Head of caudate nucleus (tissue), 42 donors: ENCODE results near the gene RANGRF.

ENCODE experiments used
- DNase-seq, 42 donors: peaks; one replicate each; pipeline versions ENCODE4 v3.0.0 to v3.0.0-alpha.2; 2020 to 2021; ENCODE audit warnings: mixed read lengths in 7 of 42
- intact Hi-C: fragments of 100-400 bp; cut with DNase I; formaldehyde crosslinking; loops from one replicate; pipeline ENCODE4 v1.15.0; 2022

The RANGRF gene

GRCh38 chr17:8268550-8269298, 19.7 kb upstream of the RANGRF start:
- DNase-seq: no peak
- intact Hi-C loops: no loop called here

- no peak for DNase-seq
- intact Hi-C loops: no loop called here
Observed at GRCh38 chr17:8272421-8272820, 16.0 kb upstream of the RANGRF start.

- intact Hi-C loops: no loop called here
- no peak for DNase-seq
Observed at GRCh38 chr17:8273884-8274444, 14.5 kb upstream of the RANGRF start.

GRCh38 chr17:8274816-8275215, 13.7 kb upstream of the RANGRF start:
- no peak for DNase-seq
- intact Hi-C loops: no loop called here

- intact Hi-C loops: no loop called here
- no peak for DNase-seq
Observed at GRCh38 chr17:8275421-8276290, 12.8 kb upstream of the RANGRF start.

GRCh38 chr17:8277317-8277716, 11.2 kb upstream of the RANGRF start:
- DNase-seq: no peak
- intact Hi-C loops: no loop called here

GRCh38 chr17:8282345-8282744, 6.1 kb upstream of the RANGRF start:
- no peak for DNase-seq
- intact Hi-C loops: no loop called here

- no peak for DNase-seq
- intact Hi-C loops: no loop called here
Observed at GRCh38 chr17:8283356-8283755, 5.1 kb upstream of the RANGRF start.

GRCh38 chr17:8284126-8284525, 4.3 kb upstream of the RANGRF start:
- intact Hi-C loops: no loop called here
- no peak for DNase-seq

GRCh38 chr17:8285270-8286181, 2.9 kb upstream of the RANGRF start:
- DNase-seq: no peak
- intact Hi-C loops: loop anchor here (5.0 kb wide), 1 partner anchor 38 kb away; the partner anchor contains the start of genes CTC1 and PFAS

- peak in 1 of 42 donors; percentile 13 for DNase-seq
- intact Hi-C loops: loop anchor here (5.0 kb wide), 1 partner anchor 40 kb away; the partner anchor contains the start of genes CTC1 and PFAS
Observed at GRCh38 chr17:8287651-8288335, 677 bp upstream of the RANGRF start.

- intact Hi-C loops: loop anchor here (5.0 kb wide), 1 partner anchor 42 kb away; the partner anchor contains the start of genes CTC1 and PFAS
- peak in 3 of 42 donors; percentile 65 to 79 (median 71) for DNase-seq
Observed at GRCh38 chr17:8289103-8289397, 580 bp downstream of the RANGRF start.

GRCh38 chr17:8290043-8290442, 1.6 kb downstream of the RANGRF start:
- no peak for DNase-seq
- intact Hi-C loops: loop anchor here (10.0 kb wide), 1 partner anchor 65 kb away; no protein-coding TSS in a partner anchor

GRCh38 chr17:8292639-8293395, 4.3 kb downstream of the RANGRF start:
- intact Hi-C loops: loop anchor here (10.0 kb wide), 1 partner anchor 68 kb away; no protein-coding TSS in a partner anchor
- no peak for DNase-seq

GRCh38 chr17:8294361-8294760, 5.9 kb downstream of the RANGRF start:
- intact Hi-C loops: loop anchor here (10.0 kb wide), 1 partner anchor 70 kb away; no protein-coding TSS in a partner anchor
- no peak for DNase-seq

GRCh38 chr17:8294814-8295316, 6.4 kb downstream of the RANGRF start:
- intact Hi-C loops: loop anchor here (10.0 kb wide), 1 partner anchor 70 kb away; no protein-coding TSS in a partner anchor
- DNase-seq: peak in 1 of 42 donors; percentile 9

GRCh38 chr17:8300226-8300625, 11.8 kb downstream of the RANGRF start:
- intact Hi-C loops: loop anchor here (10.0 kb wide), 1 partner anchor 175 kb away; the partner anchor contains the start of gene HES7
- no peak for DNase-seq
